ENCODE data around the gene ROR2.
A peak's percentile ranks its signal among the peaks of the same experiment; 100 is the strongest.
"Not testable (repeated sequence)": the region's sequence is repeated elsewhere in the genome, so short reads cannot be mapped to it uniquely, and the experiment has no call there.

ROR2 gene

GRCh38 chr9:91817106-91817492, 132.9 kb downstream of the ROR2 start:
- no peak for DNase-seq

GRCh38 chr9:91816356-91816755, 133.7 kb downstream of the ROR2 start:
- no peak for DNase-seq

GRCh38 chr9:91815896-91816295, 134.1 kb downstream of the ROR2 start:
- DNase-seq = no peak

DNA sequence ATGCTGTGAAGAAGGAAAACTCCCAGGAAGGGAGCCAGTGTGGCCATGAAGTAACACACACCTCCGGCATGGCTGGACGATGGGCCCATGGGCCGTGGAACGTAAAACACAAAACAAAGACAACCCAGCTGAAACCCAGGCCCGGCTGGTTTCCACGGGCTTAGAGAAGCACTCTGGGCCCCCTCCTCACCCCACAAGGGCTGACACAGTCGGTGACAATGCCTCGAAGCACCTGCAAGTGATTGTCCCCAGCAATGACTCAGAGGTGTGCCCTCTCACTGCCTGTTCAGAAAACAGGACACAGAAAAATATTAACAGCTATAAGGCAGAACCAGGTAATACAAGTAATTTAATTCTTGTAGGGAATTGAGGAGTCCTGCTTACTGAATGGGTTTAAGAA, 135.3 kb downstream of the ROR2 start:
- no peak for DNase-seq

- DNase-seq = no peak
These were observed 135.8 kb downstream of the ROR2 start for GRCh38 chr9:91814201-91814600.

- DNase-seq = no peak
These were observed 136.7 kb downstream of the ROR2 start for GRCh38 chr9:91813176-91813795.

- no peak for DNase-seq
These were observed 137.8 kb downstream of the ROR2 start for GRCh38 chr9:91812191-91812590.

- DNase-seq = no peak
These were observed 138.8 kb downstream of the ROR2 start for GRCh38 chr9:91811024-91811909.

GRCh38 chr9:91810286-91810905, 139.6 kb downstream of the ROR2 start:
- no peak for DNase-seq

DNA sequence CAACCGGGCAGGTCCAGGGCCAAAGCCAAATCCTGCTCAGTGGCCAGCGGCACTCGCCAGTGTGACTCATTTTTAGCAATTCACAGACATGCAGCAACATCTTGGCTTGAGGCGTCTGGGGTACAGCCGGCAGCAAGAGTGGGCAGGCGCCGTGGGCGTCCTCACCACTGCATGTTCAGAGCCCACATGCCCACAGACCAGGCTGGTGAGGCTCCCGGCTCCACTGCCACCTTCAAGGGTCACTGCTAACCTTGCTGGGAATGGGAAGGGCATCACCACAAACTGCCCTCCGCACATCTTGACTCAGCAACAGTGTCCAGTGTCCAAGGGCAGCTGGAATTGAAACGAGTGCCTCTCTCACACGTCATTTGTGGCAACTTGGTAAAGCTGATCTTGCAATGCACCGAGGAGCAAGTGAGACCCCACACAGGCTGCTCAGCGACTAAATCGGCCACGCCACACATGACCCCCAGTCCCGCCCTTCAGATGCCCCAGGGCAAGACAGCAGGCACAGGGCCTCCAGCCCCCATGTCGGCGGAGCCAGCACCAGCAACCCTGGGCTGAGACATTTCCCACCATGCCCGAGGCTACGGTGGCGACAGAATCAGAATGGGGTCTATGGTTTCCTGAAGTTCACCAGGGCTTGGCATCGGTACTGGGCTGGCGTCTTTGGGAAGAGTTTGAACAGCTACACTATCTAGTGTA, 140.3 kb downstream of the ROR2 start:
- DNase-seq = no peak

DNA sequence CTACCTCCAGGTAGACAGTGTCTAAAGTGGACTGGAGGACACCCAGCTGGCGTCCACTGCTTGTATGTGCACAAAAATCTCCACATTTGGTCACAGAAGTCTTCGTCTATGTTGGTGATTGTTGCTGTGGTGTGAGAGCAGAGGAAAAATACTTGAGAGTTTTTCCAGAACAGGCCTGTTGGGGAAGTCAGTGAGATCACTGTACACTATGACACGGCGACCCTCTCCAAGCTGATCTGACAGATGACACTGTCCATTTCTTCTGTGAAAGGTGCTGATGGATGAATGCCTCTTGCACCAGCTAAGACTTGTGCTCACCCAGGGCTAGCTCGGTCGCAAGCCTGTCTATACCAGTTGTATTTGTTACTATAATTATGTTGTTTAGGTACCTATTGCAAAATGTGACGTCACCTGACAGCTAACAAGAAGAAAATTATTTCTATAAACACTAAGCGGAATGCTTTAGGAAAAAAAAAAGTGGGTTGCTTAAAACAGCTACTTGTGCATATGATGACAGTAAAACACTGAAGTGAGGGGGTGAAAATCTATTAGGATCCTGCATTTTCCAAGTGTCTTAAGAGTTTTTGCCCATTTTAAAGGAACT, 142.3 kb downstream of the ROR2 start:
- DNase-seq = no peak

- DNase-seq = no peak
These were observed 145.0 kb downstream of the ROR2 start for GRCh38 chr9:91805031-91805430.

DNA sequence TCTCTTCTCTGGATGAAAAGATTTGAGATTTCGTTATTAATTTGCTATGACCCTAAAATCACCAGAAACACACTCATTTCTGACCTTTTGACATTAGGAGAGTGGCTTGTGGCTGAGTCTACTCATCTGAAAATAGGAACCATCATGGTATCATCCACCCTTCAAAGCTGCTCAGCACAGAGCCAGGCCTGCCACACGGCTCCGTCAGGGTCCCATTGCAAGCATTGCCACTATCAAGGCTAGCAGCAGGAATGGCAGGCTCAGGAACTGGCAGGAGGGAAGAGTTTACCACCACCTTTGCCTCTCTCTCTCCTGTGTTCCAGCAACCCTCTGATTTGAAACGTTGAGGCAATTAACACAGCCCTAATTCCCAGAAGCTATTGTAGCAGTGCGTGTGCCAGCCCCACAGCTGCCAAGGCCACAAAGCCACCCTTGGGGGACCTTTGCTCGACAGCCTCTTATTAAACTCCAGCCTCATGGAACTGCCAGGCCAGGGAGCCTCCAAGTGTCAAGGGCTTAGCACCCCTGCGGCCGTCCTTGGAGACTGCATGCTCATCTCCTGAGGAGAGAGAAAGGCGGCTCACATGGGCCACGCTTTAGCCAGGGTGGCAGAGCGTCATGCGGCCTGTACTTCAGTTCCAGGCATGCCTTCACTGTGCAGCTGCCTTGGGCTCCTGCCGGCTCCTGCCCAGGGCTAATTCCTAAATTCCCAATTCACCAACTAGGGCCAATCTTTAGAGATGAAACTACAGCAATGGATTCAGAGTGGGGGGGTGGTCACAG, 145.9 kb downstream of the ROR2 start:
- no peak for DNase-seq

- DNase-seq = peak; percentile 78
These were observed 146.7 kb downstream of the ROR2 start for GRCh38 chr9:91803151-91803940.

- DNase-seq = no peak
These were observed 147.6 kb downstream of the ROR2 start for GRCh38 chr9:91802391-91802790.

DNA sequence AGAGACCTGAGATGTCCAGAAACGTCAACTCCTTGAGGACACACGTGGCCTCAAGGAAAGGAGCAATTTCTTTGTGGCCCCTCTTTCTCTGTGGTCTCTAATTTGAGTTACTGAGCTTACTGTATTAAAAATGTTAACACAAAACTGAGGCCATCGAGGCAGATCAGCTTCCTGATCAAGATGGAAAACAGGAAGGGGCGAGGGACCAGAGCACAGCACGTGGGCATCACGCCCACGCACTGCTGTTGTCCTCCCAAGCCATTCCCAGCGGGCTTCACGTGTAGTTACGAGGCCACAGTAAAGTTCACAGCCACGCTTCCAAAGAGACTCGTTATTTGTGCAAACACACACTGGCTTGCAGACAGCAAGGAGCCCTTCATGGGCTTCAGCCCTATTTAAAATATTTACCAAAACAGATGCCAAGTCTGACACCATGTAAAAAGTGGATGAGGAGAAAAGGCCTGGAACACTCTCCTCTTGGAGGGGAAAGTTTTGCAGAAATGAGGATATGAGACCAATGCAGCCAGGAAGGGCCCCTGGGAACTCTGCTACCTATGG, 149.5 kb downstream of the ROR2 start:
- DNase-seq = no peak

DNA sequence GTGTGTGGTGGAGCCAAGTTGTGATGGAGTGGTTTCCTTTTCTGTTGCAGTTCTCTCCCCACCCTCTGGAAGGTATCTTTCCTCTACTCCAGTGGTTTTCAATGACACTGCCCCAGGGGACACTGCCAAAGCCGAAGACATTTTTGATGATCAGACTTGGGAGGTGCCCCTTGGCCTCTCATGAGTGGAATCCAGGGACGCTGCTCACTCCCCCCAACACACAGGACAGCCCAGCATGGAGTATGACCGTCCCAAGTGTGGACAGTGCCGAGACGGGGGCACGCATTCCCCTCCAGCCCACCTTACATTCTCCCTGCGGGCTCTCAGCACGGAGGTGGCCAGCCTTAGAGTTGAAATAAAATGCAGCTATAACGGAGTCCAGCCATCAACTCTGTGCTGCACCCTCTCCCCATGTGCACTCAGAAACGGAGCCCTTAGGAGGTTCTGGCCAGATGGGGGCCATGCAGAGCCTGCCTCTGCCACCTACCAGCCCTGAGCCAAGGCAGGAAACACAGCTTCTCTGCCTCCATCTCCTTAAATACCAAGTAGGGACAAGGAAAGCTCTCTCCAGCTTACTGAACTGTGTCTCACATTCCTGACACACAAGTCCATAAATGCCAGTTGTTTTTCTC, 150.8 kb downstream of the ROR2 start:
- no peak for DNase-seq

DNA sequence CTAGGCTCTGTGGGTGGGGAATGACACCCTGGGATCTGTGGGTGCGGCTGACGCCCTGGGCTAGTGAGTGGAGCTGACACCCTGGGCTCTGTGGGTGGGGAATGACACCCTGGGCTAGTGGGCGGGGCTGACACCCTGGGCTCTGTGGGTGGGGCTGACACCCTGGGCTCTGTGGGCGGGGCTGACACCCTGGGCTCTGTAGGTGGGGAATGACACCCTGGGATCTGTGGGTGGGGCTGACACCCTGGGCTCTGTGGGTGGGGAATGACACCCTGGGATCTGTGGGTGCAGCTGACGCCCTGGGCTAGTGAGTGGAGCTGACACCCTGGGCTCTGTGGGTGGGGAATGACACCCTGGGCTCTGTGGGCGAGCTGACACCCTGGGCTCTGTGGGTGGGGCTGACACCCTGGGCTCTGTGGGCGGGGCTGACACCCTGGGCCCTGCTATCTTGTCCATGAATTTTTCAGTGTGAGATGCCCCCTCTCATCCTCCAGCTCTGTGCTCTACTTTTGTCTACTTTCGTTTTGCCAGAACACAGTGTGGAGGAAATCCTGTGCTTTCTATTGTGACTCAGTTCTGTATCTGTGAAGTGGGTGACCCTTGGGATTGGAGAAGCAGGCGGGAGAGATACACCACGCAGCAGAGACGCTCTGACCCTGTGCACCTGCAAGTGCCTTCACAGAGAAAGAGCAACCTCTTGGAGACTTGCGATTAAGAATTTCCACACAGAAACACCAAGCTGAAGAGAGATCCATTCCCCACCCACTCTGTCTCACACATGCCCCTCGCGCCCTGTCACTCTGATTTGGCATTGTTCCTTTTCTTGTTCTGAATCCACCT, 151.5 kb downstream of the ROR2 start:
- not testable (repeated sequence) for DNase-seq

DNA sequence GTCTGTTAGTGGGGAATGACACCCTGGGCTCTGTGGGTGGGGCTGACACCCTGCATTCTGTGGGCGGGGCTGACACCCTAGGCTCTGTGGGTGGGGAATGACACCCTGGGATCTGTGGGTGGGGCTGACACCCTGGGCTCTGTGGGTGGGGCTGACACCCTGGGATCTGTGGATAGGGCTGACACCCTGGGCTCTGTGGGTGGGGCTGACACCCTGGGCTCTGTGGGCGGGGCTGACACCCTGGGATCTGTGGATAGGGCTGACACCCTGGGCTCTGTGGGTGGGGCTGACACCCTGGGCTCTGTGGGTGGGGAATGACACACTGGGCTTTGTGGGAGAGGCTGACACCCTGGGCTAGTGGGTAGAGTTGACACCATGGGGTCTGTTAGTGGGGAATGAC, 152.5 kb downstream of the ROR2 start:
- DNase-seq = not testable (repeated sequence)

Data from fibroblast of skin of scalp (primary cell).